GM21390 (cell line): Measurements from ENCODE around the gene CXCL5.
"Not testable (repeated sequence)": the region's sequence is repeated elsewhere in the genome, so short reads cannot be mapped to it uniquely, and the experiment has no call there.

Source experiments
- ATAC-seq: cut with Tn5 transposase; IDR thresholded peaks from one replicate; pipeline ENCODE4 v1.9.1; 2021; ENCODE audit not compliant: unreplicated experiment

The CXCL5 gene

DNA sequence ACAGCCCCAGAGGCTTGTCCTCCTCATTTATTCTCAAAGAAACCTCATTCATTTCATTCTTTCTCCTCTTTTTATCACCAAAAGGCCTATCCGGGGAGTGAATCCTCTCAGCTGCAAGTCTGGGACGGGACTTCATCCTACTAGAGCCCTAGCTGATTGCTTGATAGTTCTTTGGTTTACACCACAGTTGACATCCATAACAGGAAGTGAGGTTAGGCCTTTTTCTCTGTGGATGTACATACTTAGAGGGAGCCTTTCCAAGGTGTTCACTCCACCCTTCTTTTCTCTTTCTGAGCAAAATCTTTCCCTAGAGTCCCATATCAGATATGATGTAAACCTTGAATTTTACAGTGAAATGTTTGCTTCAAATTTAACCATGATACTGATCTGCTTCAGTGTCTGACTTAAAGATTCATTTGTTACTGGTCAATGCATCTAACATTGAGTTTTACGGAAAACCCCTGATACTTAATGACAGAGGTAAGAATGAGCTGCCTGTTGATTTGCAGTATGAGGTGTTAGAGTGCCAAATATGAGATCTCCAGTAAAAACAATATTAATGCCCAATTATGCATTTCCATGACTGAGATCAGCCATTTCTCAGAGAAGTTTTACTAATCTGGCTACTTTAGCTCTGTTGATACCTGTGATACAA, 16.8 kb upstream of the CXCL5 start:
- ATAC-seq = no peak

DNA sequence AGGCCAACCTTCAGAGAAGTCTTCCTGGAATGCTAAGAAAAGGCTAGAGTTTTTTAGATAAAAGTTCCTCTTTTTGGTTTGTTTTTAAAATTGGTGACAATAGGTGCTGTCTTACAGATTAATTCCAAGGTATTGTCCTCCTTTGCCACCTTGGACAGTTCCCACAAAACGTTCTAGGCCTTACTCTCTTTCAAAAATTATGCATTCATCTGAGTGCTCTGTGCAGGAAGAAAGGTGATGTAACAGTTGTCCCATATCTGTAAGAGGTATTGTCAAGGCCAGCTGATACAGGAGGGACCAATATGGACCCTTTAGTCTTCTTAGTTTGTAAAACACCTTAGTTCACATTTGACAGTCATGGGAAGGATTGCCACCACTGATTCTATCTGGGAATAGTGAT, 15.9 kb upstream of the CXCL5 start:
- no peak for ATAC-seq

DNA sequence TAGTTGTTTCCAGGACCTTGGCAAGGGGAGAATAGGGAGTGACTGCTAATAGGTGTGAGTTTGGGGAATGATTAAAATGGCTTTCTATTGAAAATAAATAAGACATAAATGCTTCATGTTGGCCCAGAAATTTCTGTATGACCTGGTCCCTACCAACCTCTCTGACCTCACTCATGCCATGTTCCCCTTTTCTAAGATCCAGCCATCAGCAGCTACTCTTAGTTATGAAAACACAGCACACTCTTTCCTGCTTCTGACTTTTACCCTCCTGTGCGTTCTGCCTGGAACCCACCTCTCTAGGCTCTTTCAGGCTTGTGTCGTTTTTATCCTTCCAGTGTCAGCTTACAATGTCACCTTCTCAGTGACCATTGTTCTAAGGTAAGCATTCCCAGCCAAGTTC, 14.8 kb upstream of the CXCL5 start:
- ATAC-seq = no peak

DNA sequence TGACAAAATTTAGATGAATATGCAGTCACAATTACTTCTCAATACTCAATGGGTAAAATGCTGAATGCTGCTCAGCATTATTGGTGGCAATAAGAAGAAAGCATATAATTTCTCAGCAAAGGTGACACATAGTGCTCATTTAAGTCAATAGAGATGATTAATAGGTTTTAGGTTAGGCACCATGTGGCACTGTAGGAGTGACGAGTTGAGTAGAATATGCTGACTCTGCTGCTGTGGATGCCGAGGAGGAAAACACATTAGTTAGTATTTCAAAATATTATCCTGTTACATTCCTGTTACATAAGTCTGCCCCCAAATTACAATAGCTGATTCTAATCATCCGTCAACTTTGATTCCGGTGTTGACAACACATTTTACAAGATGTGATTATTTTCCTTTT, 13.7 kb upstream of the CXCL5 start:
- no peak for ATAC-seq

DNA sequence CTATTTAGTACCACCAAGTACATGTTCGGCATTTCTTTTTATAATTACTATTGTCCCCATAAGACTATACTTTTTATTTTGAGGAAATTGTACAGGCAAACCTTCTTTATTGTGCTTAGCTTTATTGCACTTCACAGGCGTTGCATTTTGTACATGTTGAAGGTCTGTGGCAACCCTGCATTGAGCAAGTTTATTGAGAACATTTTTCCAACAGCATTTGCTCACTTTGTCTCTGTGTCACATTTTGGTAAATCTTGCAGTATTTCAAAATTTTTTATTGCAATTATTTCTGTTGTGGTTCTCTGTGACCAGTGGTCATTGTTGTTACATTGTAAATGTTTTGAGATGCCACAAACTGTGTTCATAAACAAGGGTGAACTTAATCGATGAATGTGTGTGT, 10.8 kb upstream of the CXCL5 start:
- ATAC-seq = no peak

- ATAC-seq = no peak
These were observed 7.6 kb upstream of the CXCL5 start for GRCh38 chr4:74006009-74006476.

DNA sequence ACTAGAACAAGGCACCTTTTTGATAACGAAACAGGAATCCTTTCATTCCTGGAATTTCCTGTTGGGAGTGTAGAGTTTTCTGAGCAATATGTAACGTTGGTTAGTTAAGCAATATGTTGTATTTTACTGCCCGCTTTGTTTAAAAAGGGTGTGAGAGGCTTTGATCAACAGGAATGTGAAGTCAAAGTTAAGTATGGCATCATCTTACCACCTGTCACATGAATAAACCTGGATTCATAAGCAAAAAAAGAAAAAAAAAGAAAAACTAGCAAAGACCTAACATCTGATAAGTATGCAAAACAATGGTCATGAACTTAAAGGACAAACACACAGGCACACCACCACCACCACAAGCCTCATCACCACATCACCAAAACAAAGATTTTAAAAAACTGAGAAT, 7.1 kb upstream of the CXCL5 start:
- no peak for ATAC-seq

- no peak for ATAC-seq
These were observed 6.2 kb upstream of the CXCL5 start for GRCh38 chr4:74004668-74005067.

- no peak for ATAC-seq
These were observed 1.8 kb upstream of the CXCL5 start for GRCh38 chr4:74000301-74000700.

- ATAC-seq = no peak
These were observed 6.4 kb downstream of the CXCL5 start for GRCh38 chr4:73992050-73992449.

DNA sequence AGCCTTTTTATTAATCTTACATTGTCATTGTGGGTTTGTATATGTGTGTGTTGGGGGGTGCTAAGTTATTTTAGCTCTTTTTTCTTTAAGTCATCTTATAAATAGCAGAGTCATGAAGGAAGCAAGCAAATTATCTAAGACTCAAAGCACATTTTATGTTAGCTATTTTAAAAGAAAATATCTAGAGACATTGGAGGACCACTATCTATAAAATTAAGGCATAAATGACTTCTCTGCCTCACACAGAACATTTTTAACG, 6.8 kb downstream of the CXCL5 start:
- ATAC-seq = no peak

GRCh38 chr4:73990988-73991741, 7.3 kb downstream of the CXCL5 start:
- no peak for ATAC-seq

DNA sequence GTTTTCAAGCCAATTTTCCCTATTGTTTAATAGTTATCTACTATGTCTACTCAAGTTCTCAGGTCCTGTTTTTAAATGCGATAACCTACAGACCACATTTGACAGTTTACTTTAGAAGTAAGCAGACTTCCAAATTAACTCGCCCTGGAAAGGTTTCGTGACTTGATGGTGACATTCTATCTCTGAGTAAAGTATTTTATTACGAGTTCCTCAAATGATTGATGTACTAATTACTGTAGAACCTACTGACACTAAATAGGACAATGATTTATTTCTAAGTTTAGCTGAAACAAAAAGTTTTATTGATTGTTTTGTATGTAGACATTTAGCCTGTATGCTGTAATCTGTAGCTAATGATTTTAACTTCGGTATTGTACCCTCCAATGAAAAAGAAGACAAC, 8.5 kb downstream of the CXCL5 start:
- no peak for ATAC-seq

- ATAC-seq = no peak
These were observed 9.4 kb downstream of the CXCL5 start for GRCh38 chr4:73989031-73989430.

DNA sequence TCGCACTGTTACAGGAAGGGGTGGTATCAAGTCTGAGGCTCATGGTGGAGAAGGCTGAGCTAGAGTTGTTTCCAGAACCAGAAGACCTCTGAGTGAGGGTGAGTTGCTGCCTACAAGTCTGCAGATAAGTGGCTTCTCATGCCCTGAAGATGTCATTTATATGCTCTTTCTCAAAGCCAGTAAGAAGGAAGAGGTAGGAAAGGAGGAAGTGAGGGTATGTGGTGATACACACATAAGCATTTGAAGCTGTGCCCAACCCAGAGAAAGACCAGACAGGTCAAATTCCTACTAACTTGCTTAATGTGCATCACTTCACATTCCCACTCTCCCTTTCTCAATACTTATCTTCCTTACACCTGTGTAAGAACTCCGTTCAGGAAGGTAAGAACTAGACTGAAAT, 10.4 kb downstream of the CXCL5 start, which contains the start of gene PPBP:
TSS of gene PPBP (minus strand) at position 130 of the 400 bp plus-strand sequence. CDS start at position 43, 87 bp downstream.
- ATAC-seq = no peak

DNA sequence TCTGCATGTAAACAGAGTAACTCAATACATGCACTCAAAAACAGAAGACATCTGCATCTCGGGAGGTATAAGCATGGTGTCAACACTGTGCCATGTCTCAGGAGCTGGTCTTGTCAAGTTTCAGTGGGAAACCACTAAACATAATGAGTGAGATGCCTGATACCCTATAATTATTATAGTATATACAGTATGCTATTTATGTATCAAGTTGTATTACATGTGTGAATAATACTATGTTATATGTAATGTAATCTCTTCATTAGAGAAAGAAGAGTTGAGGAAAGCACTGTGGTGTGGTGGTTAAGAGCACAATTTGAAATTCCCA, 13.0 kb downstream of the CXCL5 start:
- ATAC-seq = no peak

DNA sequence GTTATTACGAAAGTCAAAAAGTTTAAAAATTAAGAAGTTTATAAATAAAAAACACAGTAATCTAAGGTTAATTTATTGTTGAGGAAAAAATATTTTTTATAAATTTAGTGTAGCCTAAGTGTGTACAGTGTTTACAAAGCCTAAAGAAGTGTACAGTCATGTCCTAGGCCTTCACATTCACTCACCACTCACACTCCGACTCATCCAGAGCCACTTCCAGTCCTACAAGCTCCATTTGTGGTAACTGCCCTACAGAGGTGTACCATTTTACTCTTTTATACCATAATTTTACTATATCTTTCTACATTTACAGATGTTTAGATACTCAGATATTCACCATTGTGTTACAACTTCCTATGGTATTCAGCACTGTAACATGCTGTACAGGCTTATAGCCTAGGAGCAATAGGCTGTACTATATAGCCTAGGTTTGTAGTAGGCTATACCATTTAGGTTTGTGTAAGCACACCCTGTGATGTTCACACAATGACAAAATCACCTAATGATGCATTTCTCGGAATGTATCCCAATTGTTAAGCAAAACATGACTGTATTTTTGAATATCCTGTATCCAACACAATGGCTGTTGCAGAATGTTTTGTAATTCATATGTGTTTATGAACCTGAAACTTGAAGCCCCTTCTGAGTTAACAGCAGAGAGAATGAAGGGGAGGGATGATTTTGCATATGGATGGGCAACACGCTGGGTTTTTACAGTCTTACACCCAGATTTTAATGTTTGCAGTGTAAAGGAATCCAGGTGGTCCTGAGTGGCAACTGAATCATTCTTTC, 13.5 kb downstream of the CXCL5 start:
- no peak for ATAC-seq

GRCh38 chr4:73981175-73981574, 17.3 kb downstream of the CXCL5 start:
- not testable (repeated sequence) for ATAC-seq

GRCh38 chr4:73979407-73979957, 19.0 kb downstream of the CXCL5 start:
- ATAC-seq = no peak

GRCh38 chr4:73978886-73979285, 19.6 kb downstream of the CXCL5 start:
- no peak for ATAC-seq

GRCh38 chr4:73976716-73977115, 21.8 kb downstream of the CXCL5 start:
- no peak for ATAC-seq

- ATAC-seq = no peak
These were observed 22.3 kb downstream of the CXCL5 start for GRCh38 chr4:73976217-73976616.
